Superior temporal gyrus (tissue), 1 donor: ENCODE results near the gene ATP6V0D1.
"Not testable (repeated sequence)": the region's sequence is repeated elsewhere in the genome, so short reads cannot be mapped to it uniquely, and the experiment has no call there.

ENCODE experiments used
- DNase-seq: peaks from one replicate; pipeline ENCODE4 v3.0.0-alpha.2; 2016; ENCODE audit errors: extremely low spot score

Gene ATP6V0D1

DNA sequence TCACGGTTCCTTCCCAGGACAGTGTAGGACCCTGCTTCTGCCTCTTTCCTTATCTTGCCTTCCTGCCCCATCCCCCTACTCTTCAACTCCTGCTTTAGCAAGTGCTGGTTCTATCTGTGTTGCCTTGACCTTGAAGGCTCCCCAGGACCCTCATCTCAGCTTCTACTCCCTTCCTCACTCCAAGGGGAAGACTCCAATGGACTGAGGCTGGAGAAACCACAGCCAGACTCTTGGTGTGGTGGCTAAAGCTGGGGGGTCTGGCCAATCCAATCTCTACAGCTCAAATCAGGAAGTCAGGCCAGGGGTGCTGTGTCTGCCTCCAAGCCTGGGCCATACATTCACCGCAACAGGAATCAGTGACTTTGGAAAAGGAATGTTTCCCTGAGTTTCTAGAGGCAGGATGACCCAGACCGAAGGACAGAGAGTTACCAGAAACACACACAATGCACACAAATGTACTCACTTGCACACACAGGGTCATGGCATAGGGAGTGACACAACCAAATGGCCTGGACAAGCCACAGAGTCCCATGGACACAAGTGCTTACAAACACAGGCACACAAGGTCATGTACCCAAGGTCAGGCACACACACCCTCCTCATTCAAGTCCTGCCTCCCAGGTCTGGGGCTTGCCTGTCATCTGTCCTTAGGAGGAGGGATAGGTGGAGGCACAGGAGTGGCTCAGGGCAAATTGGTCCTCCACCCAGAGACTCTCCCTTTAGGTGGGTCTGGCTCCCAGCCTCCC is 51.7 kb downstream of the ATP6V0D1 start:
- no peak for DNase-seq

DNA sequence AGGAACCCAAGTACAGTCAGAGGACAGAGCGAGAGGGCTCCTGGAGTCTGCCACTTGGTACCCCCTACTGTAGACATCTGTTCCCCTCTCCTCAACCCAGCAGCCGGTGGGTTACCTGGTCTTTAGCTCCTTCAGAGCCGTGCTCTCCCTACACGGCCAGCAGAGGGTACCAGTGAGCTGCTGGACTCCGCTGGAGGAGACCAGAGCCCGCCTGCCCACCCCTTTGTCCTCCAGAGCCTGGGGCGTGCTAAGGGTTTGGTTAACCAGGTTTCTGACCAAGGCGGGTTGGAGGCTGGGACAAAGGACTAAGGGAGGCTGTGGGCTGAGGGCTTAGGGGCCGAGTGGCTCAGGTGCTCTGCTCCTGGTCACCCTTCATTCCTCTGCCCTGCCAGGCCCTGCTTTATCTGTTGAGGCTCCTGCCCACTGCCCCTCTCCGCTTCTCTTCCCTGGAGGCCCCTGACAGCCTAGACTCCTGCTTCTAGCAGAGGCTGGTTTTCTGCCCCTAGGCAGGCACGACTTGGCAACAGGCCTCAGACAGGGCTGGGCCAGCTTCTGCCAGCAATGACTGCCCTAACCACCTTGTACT is 52.7 kb downstream of the ATP6V0D1 start:
- peak; percentile 53 for DNase-seq

DNA sequence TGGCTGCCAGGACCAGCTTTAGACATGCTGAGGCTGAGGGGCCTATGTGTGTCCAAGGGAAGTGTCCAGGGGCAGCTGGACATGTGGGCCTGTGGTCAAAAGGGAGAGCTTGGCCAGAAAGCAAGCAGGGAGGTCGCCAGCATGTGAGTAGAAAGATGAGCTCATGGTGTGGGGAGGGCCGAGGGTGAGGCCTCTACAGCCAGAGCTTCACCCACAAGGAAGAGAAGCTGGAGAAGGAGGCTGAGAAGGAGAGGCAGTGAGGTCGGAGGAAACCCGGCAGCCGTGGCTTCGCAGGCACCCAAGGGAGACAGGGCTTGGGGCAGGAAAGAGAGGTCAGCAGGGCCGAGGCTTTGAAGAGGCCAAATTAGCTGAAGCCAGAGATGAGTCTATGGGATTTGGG is 54.0 kb downstream of the ATP6V0D1 start:
- no peak for DNase-seq

DNA sequence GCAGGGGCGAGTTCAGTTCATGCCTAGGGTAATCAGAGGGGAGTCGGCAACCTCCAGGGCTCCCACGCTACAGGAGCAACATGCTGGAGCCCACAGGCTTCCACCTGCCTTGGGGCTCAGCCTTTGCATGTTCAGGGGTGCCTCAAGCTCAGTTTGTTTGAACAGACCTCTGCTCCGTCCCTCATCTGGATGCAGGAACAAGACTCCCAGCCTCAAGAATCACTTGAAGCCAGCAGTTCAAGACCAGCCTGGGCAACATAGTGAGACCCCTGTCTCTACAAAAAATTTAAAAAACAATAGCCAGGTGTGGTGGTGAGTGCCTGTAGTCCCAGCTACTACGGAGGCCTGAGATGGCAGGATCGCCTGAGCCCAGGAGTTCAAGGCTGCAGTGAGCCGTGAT is 54.9 kb downstream of the ATP6V0D1 start:
- DNase-seq = no peak

DNA sequence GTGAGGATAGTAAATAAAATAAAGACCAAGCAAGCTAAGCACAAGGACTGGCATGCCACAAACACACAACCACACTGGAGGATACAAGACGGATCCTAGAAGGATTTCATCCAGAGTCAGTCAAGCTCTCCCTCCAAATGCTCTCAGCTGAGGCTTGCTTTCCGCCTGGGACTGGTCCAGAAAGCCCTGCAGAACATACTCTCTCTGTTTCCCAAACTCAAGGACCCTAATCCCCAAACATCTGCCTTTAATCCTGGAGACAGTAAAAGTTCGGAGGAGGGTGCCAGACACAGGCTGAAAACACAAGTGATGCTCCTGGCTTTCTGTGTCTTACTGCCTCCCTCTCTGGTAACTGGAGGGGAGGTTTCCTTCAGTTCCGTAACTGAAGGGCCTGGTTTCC is 55.4 kb downstream of the ATP6V0D1 start:
- no peak for DNase-seq

DNA sequence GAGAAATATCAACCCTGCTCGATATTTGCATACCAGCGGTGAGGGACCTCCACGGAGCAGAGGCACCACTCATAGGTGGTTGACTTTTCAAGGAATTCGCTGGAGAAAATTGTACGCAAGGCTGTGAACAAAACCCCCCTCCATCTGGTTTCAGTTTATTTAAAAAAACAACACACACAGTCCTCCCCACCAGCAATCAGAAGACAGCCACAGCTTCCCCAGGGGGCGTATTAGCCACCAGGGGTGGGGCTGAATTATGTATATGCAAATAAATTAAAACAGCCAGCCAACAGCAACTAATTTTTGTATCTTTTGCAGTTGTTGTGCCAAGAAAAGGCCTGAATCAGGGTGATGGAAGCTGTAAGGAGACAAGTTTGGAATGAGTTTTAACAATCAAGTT is 55.9 kb downstream of the ATP6V0D1 start:
- no peak for DNase-seq

DNA sequence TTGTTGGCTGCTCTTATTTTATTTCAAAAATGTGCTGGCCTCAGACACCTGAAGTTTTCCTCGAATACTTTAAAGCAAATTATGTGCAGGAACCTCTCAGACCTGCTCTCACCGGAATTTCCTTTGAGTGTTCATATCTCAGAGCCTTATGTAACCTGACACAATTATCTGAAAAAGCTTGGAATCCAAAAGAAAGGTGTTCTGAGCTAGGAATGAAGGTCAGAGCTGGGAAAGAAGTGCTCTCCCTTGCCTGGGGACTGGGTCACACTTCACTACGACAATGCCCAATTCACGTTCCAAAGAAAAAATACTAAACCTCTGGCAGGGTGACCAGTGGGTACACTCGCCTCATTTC is 56.7 kb downstream of the ATP6V0D1 start:
- DNase-seq = no peak

DNA sequence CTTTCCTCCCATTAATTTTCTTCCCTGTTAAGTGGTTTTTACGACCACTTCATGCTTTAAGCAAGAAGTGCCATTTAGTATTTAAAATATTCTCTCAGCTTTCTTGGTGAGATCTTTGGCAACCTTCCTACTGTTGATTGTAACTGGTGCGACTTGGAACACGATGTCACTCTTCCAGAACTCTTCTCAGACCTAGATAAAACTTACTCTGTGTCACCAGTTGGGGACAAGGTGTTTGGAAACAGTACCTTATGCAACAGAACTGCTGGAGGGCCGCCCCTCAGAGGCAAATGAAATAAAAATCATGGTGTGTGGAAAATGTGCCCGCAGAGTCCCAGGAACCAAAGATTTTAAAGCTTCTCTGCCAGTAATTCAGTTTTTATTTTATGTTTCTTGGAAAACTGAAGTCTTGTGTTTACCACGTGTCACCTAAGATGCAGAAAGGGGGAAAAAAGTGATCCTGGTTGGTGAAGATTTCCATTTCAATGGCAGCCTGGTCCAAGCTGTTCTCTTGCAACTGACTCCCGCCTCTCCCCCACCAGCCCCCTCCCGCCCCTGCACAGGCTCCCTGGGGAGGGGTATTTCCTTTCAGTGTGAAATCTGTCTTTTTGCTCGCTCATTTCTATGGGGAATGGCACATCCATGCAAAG is 57.2 kb downstream of the ATP6V0D1 start:
- peak; percentile 53 for DNase-seq

DNA sequence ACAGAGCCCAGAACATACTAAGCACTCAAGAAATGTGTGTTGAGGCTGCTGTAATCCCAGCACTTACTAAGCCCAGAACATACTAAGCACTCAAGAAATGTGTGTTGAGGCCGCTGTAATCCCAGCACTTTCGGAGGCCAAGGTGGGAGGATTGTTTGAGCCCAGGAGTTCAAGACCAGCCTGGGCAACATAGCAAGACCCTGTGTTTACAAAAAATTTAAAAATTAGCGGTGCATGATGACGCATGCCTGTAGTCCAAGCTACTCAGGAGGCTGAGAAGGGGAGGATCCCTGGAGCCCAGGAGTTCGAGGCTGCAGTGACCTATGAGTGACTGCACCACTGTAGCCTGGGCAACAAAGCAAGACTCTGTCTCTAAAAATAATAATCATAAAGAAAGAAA is 57.9 kb downstream of the ATP6V0D1 start:
- no peak for DNase-seq

DNA sequence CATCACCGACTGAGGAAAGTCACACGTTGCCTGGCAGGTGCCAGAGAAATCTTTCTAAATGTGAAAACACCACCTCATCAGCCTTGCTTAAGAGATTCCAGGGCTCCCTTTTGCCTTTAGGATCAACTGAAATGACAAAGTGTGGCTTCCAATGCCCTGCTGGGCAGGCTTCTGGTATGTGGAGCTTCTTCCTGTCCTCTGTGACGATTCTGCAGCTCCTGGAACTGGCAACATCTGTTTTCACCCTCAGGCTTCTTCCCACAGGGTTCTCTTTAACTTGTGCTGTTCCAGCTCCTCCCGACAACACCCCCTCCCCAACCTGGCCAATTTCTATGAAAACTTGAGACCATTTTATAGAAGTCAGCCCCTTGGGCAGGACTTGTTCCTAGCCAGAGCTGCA is 59.9 kb downstream of the ATP6V0D1 start:
- no peak for DNase-seq

DNA sequence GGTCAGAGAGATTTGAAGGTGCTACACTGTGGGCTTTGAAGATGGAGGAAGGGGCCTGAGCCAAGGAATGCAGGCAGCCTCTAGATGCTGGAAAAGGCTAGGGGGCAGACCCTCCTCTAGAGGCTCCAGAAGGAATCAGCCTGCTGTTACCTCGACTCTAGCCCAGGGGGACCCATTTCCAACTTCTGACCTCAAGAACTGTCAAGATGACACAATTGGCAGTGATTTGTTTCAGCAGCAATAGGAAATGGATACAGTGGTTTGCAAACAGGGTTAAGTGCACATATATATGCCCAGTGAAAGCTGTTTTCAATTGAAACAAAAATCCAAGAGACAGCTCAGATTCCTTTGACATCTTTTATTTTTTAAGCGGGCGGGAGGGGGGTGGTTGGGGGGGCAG is 61.0 kb downstream of the ATP6V0D1 start:
- no peak for DNase-seq

DNA sequence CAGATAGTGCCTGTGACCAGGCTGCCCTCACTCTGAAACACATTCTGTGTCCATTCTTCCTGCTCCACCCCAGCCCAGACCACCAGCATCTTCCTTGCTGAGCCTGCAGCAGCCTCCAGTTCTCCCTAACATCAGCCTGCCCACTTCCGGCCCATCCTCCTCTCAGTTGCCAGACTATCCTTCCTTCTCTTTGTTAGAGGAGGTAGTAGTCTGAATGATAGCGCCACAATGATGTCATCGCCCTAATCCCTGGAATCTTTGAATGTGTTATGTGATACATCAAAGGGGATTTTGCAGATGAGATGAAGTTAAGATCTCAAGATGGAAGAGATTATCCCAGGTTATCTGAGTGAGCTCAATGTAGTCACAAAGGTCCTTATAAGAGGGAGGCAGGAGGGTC is 61.5 kb downstream of the ATP6V0D1 start:
- no peak for DNase-seq

DNA sequence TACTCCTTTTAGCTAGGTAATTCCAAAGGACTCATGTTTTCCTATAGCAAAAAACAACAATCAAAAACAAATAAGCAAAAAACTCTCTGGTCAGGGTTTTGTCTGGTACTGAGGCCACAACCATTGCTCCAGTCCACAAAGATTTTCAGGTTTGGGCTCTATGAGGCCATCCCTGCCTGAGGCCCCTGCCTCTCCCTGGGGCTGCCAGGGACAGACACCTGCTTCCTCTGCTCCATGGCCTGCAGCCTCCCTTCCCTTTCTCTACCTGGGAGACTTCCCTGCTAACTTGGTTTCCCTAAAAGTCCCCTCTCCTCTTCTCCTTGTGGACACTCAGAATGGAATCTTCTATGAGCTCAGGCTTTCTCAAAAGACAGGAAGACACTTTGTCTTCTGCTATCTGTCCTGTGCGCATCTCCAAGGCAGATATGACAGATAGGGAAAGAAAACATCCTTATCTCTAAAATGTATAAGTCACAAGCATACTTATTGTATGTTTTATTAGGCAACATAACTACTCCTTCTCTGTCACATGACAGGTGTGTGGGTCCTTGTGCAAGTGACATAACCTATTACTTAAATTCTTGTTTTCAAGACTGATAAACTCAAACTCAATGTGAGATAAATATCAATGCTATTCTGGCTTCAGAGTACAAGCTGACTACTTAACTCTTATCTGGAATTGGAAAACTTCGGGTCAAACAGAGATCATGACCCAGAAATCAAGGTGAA is 63.5 kb downstream of the ATP6V0D1 start:
- DNase-seq = no peak

DNA sequence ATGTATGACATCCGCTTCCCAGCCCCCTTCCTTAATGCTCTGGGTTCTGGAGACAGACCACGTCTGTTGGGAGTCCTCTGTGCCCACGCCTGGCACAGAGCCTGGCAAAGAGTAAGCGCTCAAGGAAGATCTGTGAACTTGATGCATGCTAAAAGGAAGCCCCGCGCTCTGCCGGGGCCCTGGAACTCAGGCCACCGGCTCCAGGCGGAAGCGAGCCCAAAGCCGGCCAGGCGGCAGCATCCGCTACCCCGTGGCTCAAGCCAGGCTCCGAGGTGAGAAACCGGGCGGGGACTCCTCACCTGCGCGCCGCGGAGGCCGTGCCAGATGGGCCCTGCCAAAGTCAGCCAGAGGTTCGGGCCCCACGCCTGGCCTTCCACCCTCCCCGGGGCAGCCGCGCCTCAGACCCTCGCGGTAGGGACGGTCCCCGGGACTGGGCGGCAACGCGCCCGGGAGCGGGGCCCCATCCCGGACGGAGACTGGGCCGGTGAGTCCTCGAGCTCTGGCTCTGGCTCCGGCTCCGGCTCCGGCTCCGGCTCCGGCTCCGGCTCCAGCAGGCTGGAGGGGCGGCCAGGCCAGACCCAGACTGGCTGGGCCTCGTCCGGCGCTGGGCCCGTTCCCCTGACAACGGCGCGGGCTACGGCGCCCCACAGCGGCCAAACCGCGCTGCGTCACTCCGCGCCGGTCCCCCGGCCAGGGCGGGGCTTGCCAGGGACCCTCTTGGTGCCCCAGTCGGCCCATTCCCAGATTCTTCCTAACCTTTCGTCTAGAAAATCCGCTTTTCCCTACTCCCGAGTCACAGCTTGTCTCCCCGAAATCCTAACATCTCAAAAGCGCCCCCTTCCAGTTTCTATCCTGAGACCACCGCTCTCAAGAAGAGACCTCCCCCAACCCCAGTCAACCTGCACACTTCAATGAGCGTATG is 64.8 kb downstream of the ATP6V0D1 start, which contains the start of gene ZDHHC1:
Gene ZDHHC1 (minus strand): TSS at position 606 of the 922 bp plus-strand sequence. CDS start 8,702 bp downstream, outside the sequence.
- peak; percentile 69 for DNase-seq

DNA sequence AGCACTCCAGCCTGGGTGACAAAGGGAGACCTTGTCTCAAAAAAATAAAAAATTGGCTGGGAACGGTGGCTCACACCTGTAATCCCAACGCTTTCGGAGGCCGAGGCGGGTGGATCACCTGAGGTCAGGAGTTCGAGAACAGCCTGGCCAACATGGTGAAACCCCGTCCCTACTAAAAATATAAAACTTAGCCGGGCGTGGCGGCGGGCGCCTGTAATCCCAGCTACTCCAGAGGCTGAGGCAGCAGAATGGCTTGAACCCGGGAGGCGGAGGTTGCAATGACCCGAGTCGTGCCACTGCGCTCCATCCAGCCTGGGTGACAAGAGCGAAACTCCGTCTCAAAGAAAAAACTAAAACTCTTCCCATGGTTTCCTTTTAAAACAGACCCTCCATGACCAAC is 65.5 kb downstream of the ATP6V0D1 start:
- not testable (repeated sequence) for DNase-seq

DNA sequence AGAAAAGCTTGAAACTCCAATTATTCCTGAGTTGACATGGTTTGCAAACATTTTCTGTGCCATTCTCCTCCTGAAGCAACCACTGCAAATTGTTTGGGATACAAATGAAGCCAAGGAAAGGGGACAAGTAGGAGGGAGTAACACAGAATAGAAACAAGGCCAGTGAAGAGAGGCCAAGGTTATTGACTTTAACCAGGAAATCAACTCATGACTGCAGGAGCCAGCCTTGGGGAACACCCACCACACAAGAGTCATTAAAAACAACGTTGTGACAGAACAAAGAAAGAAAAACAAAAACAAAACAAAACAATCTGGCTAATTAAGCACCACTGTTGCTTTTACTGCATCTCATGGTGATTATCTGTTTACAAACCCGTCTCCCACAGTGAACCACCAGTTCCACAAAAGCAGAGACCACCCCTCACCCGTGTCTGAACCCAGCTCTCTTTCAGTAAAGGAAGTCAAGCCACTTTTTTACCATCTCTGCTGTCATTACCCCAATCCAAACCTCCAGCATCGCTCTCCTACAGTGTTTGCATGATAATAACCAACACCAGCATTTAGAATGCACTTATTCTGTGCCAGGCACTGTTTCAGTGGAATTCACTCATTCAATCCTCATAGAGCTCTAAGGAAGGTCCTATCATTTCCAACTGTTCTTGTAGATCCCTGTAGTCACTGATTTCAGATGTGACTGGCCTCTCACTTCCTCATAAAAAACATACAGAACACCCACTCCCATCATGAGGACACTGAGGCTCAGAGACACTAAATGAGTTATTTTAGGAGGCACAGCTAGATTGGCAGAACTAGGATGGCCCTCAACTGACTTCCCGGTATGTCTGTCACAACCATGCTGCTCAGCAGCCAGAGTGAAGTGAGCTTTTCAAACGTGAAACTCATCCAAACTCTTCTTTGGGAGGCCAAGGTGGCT is 66.7 kb downstream of the ATP6V0D1 start:
- no peak for DNase-seq

DNA sequence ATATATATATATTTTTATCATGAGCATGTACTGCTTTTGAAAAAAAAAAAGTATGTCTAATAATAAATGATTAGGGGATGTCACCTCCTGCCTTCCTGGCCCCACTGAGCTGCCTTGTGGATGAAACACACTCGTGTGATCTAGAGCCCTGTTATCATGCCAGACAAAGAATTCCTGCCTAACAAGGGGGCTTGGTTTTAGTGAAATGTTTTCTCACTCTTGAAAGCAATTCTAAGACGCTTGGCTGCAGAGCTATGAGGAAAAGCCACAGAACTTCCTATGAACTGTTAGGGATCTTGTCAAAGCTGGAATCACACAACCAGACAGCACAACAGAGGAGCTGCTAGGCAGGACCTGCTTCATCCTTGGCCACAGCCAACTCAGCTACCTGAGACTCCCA is 68.7 kb downstream of the ATP6V0D1 start:
- no peak for DNase-seq

DNA sequence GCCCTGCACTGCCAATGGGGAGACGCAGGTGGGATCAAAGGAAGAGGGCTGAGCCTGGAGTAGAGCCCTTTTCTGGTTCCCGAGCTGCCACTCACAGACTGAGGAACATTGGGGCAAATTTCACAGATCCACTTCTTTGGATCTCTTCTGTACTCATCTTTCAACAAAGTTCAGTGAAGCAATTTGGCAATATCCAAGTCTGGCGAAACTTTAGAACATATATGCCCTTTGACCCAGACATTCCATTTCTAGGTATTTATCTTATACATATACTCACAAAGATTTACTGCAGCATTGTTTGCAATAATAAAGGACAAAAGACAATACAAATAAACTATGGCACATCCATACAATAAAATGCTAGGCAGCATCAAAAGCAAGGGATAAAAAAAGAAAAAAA is 69.6 kb downstream of the ATP6V0D1 start:
- DNase-seq = no peak

DNA sequence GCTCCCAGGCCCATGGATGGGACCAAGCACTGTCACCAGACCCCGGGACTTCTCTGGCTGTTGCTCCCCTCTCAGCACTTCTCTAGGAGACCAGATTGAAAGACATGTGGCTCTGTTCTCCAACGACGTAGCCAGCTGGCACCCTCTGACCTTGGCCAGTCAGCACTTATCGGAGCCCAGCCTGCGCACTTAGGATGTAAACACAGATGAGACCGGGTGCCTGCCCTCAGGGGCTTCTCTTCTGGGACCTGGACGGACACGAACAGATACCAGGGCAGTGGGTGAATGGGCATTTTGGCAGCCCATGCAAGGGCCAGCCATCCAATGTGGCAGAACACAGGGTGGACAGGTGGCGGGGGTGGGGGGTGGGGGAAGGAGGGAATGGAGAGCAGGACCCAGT is 71.3 kb downstream of the ATP6V0D1 start:
- no peak for DNase-seq

DNA sequence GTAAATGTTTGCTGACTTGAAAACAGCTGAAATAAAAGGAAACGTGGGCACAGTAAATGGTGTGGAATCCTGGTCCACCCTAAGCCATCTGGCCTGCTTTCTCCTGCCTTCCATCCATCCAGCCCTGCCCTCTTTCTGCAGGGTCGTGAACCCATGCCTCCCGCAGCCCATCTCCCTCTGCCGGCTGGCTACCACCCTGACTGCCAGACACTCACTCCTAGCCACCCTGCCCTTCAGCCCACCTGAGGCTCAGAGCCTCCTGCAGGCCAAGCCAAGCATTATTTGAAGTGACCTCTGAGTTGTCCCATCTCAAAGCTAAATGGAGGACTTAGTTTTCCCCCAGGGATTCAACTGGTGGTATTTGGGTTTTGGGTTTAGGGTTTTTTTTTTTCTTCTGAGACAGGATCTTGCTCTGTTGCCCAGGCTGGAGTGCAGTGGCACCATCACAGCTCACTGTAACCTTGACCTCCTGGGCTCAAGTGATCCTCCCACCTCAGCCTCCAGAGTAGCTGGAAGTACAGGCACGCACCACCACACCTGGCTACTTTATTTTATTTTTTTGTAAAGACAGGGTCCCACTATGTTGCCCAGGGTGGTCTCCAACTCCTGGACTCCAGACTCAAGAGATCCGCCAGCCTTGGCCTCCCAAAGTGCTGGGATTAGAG is 73.0 kb downstream of the ATP6V0D1 start:
- DNase-seq = no peak
